Sigmoid colon (tissue), 4 donors: ENCODE measurements around the gene SORCS2.

Experiments used
- EP300 ChIP-seq, 4 donors: sonication (generic); formaldehyde crosslinking; IDR thresholded peaks; one replicate each; pipeline ENCODE4 v1.6.1; 2017; ENCODE audit warnings: antibody characterized with exemption in 4 of 4
- POLR2AphosphoS5 ChIP-seq, 4 donors: sonication (generic); formaldehyde crosslinking; IDR thresholded peaks; one replicate each; pipeline ENCODE4 v1.6.1; 2017; ENCODE audit warnings: antibody characterized with exemption in 4 of 4
- TF ChIP-seq, protein P1 (sequence below), 4 experiments: fragments of 450-650 bp in 3 of 4; fragments of 200-600 bp in 1 of 4; IDR thresholded peaks; one replicate each; pipeline ENCODE4 v1.5.1; 2016 to 2019; ENCODE audit warnings: antibody characterized with exemption in 4 of 4, mild to moderate bottlenecking in 3 of 4, moderate library complexity in 2 of 4

DNA sequence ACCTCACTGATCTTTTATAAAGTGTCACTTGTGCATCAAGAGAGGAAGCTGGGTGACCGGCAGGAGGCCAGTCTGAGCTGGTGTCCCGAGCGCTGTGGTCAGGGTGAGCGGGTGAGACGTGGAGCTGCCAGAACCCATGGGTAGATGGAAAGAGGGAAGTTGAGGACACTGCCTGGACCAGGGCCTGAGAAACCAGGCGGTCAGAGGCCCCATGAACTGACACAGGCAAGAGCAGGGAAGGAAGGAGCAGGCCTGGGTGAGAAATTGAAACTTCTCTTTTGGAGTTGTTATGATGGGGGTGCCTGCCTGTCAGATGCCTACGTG is 554.7 kb downstream of the SORCS2 start:
- TF ChIP-seq, protein P1, sequence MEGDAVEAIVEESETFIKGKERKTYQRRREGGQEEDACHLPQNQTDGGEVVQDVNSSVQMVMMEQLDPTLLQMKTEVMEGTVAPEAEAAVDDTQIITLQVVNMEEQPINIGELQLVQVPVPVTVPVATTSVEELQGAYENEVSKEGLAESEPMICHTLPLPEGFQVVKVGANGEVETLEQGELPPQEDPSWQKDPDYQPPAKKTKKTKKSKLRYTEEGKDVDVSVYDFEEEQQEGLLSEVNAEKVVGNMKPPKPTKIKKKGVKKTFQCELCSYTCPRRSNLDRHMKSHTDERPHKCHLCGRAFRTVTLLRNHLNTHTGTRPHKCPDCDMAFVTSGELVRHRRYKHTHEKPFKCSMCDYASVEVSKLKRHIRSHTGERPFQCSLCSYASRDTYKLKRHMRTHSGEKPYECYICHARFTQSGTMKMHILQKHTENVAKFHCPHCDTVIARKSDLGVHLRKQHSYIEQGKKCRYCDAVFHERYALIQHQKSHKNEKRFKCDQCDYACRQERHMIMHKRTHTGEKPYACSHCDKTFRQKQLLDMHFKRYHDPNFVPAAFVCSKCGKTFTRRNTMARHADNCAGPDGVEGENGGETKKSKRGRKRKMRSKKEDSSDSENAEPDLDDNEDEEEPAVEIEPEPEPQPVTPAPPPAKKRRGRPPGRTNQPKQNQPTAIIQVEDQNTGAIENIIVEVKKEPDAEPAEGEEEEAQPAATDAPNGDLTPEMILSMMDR (IDR thresholded peaks at IDR 0.05), result no peak
- TF ChIP-seq POLR2AphosphoS5 (IDR thresholded peaks at IDR 0.05), result no peak
- no peak for TF ChIP-seq EP300 (IDR thresholded peaks at IDR 0.05)
